Ovary (tissue), 3 donors: ENCODE measurements around the gene PCDHB11.
"Not testable (repeated sequence)": the region's sequence is repeated elsewhere in the genome, so short reads cannot be mapped to it uniquely, and the experiment has no call there.

Experiments
- CTCF ChIP-seq, 3 donors: fragments of 450-650 bp in 2 of 3; fragments of 200-600 bp in 1 of 3; IDR thresholded peaks; one replicate each; pipeline versions ENCODE4 v1.5.1 to v1.8.0; 2016 to 2022; ENCODE audit warnings: antibody characterized with exemption in 3 of 3, mild to moderate bottlenecking in 1 of 3
- EP300 ChIP-seq: sonication (generic); formaldehyde crosslinking; IDR thresholded peaks from one replicate; pipeline ENCODE4 v1.6.1; 2017; ENCODE audit warnings: antibody characterized with exemption
- POLR2A ChIP-seq: fragments of 450-650 bp; IDR thresholded peaks from one replicate; pipeline ENCODE4 v1.6.1; 2017; ENCODE audit warnings: antibody characterized with exemption, mild to moderate bottlenecking, moderate library complexity
- donor health status: DM: no; HTN: no; CAD: no.

- TF ChIP-seq CTCF (IDR thresholded peaks at IDR 0.05); POLR2A; EP300: not testable (repeated sequence)
Measured at GRCh38 chr5:141247434-141247833, 48.0 kb downstream of the PCDHB11 start.
